GM19035 (cell line): ENCODE data around the gene STXBP2.

Experiments
- ATAC-seq: cut with Tn5 transposase; IDR thresholded peaks from one replicate; pipeline ENCODE4 v1.9.1; 2021; ENCODE audit not compliant: unreplicated experiment

Gene STXBP2

DNA sequence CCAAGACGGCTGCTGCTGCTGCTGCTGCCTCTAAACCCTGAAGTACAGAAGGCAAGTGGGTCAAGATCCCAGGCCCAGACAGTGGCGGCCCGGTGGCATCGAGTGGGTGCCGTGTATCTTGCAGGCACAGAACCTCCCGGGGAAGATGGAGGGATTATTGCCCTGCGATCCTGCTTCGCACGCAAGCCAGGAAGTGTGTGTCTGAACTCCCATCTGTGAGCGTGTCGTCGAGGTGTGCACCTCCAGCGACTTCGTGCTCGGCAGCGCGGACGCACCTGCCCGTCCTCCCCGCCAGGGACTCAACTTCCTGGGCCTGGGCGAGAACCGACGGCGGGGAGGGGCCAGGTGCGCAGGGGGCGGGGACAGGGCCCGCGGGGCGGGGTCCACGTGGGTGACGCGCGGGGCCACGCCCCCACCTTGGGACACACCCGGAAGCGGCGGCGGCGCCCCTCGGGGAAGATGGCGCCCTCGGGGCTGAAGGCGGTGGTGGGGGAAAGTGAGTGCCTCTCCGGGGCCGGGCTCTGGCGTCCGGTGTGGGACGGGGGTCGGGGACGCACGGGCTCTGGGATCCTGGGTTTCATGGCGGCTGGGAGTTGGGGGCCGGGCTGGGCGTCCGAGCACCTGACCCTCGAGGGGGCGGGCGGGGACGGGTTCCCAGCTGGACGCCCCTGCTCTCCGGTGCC is at the start of gene STXBP2:
STXBP2 (plus strand) TSS at position 420 of the 683 bp plus-strand sequence; CDS start at position 460, 40 bp downstream.
- ATAC-seq = peak; percentile 72

DNA sequence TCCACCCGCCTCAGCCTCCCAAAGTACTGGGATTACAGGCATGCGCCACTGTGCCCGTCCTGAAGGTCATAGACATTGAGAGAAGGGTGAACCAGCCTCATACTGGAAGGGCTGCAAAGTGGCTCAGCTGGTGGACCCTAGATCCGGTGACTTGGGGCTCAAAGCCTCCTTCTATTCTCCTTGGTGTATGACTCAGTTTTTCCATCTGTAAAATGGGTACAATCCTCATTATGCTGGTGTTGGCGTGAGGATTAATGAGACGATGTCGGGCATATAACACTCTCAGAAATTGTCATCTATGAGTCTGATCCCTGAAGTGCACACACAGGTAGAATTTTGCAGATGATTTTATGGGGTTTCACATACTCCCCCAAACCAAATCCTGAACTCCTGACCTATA is 47.1 kb upstream of the STXBP2 start:
- no peak for ATAC-seq

DNA sequence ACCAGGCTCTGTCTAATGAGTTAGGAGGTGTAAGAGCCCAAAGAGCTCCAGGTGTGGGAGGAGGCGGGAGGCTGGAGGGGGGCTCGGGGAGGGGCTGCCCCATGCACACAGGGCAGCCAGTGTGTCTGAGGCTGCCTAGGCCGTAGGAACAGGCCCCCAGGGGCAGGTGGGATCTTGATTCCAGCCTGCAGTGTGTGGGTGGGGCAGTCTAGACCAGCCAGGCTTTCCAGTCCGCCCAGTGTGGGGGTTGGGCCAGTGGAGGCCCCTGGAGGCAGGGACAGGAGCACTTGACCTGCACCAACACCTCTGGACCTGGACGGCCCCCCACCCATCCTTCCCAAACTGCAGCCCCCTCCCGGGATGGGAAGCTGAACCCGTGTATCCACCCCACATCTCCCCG is 46.7 kb upstream of the STXBP2 start:
- no peak for ATAC-seq

DNA sequence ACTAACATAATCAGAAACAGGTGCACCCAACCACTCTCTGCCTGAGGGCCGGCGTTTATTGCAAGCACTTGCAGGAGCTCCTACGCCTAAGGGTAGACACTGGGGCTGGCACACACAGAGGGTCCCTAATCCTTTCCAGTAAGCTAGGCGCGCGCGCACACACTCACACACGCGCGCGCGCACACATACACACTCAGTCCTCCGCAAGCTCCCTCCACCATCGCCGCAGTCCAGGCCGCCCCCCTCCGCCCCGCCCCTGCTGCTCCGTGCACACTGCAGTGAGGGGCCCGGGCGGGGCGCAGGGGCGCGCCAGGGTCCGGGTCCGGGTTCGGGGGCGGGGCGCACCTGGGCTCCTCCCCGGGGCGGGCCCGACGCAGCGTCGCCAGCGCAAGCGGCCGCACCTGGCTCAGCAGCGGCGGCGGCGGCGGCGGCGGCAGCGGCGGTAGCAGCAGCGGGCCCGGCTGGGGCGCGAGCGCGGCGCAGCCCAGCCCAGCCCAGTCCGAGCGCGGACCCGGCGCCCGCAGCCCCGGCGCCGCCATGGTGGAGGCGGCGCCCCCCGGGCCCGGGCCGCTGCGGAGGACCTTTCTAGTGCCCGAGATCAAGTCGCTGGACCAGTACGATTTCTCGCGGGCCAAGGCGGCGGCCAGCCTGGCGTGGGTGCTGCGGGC is 41.3 kb upstream of the STXBP2 start, which contains the start of gene CAMSAP3:
CAMSAP3 (plus strand) TSS at position 398 of the 668 bp plus-strand sequence; CDS start at position 538, 140 bp downstream.
- no peak for ATAC-seq

GRCh38 chr19:7596211-7596937 is 40.5 kb upstream of the STXBP2 start:
- ATAC-seq = no peak

GRCh38 chr19:7597689-7598088 is 39.2 kb upstream of the STXBP2 start:
- no peak for ATAC-seq

GRCh38 chr19:7598180-7598579 is 38.7 kb upstream of the STXBP2 start:
- ATAC-seq = no peak

DNA sequence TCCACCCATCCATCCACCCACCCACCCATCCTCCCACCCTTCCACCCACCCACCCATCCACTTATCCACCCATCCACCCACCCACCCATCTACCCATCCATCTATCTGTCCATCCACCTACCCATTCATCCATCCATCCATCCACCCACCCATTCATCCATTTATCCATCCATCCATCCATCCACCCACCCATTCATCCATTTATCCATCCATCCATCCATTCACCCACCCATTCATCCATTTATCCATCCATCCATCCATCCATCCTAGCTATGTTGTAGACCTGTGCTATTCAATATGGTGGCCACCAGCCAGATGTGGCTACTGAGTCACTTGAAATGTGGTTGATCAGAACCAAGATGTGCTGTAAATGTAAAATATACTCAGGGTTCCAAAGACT is 36.2 kb upstream of the STXBP2 start:
- no peak for ATAC-seq

GRCh38 chr19:7602240-7602934 is 34.5 kb upstream of the STXBP2 start:
- ATAC-seq = no peak

DNA sequence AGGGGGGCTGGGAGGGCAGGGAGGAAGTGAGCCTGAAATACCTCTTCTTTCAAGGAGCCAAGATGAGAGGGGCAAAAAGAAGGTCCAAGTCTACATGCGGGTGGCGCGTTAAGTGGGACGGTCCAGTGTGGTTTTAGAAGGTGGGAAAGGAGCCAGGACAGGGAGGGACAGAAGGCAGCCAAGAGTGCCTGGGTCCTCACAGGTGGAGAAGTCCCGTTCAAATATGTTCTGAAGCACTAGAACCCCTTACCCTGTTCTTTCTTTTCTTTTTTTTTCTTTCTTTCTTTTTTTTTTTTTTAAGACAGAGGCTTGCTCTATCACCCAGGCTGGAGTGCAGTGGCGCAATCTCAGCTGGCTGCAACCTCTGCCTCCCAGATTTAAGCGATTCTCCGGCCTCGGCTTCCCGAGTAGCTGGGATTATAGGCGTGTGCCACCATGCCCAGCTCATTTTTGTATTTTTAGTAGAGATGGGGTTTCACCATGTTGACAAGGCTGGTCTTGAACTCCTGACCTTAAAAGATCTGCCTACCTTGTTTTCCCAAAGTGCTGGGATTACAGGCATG is 33.9 kb upstream of the STXBP2 start:
- ATAC-seq = no peak

- no peak for ATAC-seq
Measured at GRCh38 chr19:7603919-7604318, 33.0 kb upstream of the STXBP2 start.

GRCh38 chr19:7605490-7606222 is 31.3 kb upstream of the STXBP2 start:
- no peak for ATAC-seq

- no peak for ATAC-seq
Measured at GRCh38 chr19:7606289-7606688, 30.6 kb upstream of the STXBP2 start.

DNA sequence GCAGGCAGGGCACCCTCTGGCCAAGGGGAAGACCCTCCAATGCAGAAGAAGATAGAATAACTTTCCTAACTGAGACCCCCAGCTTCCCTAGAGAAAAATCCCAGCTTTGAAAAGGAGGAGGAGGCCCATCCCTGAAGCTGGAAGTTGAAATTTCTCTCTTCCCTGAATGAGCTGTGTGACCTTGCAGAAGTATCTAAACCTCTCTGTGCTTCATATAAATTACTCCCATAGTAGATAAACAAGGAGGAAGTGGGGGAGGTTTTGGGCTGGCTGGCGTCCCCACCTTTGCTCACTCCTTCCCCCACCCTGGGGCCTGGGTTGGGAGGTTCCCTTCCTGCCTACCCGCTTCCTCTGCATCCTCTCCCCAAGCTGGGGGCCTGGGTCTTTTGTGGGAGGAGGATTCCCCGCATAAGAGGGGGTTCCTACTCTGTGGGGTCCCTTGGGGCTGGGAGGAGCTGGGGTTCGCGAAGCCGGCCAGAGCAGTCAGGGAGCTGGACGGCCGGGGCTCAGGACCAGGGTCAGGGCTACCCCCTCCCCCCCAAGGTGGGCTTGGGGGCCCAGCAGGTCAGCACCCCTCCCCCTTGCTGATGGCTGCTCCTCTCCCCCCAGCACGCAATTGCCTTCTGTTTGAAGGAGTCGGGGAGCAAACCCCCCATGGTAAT is 29.6 kb upstream of the STXBP2 start:
- ATAC-seq = no peak

- no peak for ATAC-seq
Measured at GRCh38 chr19:7607874-7608560, 28.9 kb upstream of the STXBP2 start.

GRCh38 chr19:7610491-7611240 is 26.2 kb upstream of the STXBP2 start:
- no peak for ATAC-seq

GRCh38 chr19:7611541-7612279 is 25.2 kb upstream of the STXBP2 start:
- no peak for ATAC-seq
